Activated naive CD4-positive, alpha-beta T cell treated with anti-CD3 and anti-CD28 coated beads, Interleukin-2, amount 50 U/mL, for 24 hours (primary cell): ENCODE measurements around the gene ZNF581.

Source experiments
- H3K27ac Mint-ChIP-seq: one replicate; pipeline ENCODE4 v1.8.0; 2021; ENCODE audit warnings: mild to moderate bottlenecking, mixed read lengths
- H3K27me3 Mint-ChIP-seq: one replicate; pipeline ENCODE4 v1.8.0; 2021; ENCODE audit warnings: mixed read lengths
- H3K36me3 Mint-ChIP-seq: one replicate; pipeline ENCODE4 v1.8.0; 2021; ENCODE audit warnings: mixed read lengths
- H3K4me1 Mint-ChIP-seq: one replicate; pipeline ENCODE4 v1.8.0; 2021; ENCODE audit warnings: mixed read lengths
- H3K4me3 Mint-ChIP-seq: one replicate; pipeline ENCODE4 v1.8.0; 2021; ENCODE audit warnings: mild to moderate bottlenecking, mixed read lengths
- H3K9me3 Mint-ChIP-seq: one replicate; pipeline ENCODE4 v1.8.0; 2021; ENCODE audit warnings: mixed read lengths

The ZNF581 gene

GRCh38 chr19:55673889-55674288 is 30.4 kb downstream of the ZNF581 start:
- Mint-ChIP-seq H3K36me3 (peaks cover 9% of the 10 kb centered on the region), H3K27ac (peak overlapping the region; percentile 71), H3K4me3 (peak overlapping the region; percentile 6), H3K9me3 (no peaks in the 10 kb centered on the region), H3K27me3 (no peaks in the 10 kb centered on the region), H3K4me1 (peaks cover 62% of the 10 kb centered on the region)

GRCh38 chr19:55674459-55674840 is 31.0 kb downstream of the ZNF581 start:
- Mint-ChIP-seq H3K9me3 (no peaks in the 10 kb centered on the region), H3K27ac (peak overlapping the region; percentile 79), H3K4me1 (peaks cover 68% of the 10 kb centered on the region), H3K36me3 (peaks cover 10% of the 10 kb centered on the region), H3K27me3 (no peaks in the 10 kb centered on the region), H3K4me3 (peak overlapping the region; percentile 73)

- no peaks in the 10 kb centered on the region for H3K27me3 Mint-ChIP-seq
- peak within 1 kb of the TSS; percentile 98 for H3K27ac Mint-ChIP-seq
- peaks cover 74% of the 10 kb centered on the region for H3K4me1 Mint-ChIP-seq
- H3K9me3 Mint-ChIP-seq = no peaks in the 10 kb centered on the region
- H3K4me3 Mint-ChIP-seq = peak within 1 kb of the TSS; percentile 100
- peaks cover 12% of the 10 kb centered on the region for H3K36me3 Mint-ChIP-seq
Observed at GRCh38 chr19:55674841-55675660, 31.6 kb downstream of the ZNF581 start, which contains the start of gene EPN1. EPN1 (plus strand) TSS chr19:55675226; CDS start chr19:55678628, 3,402 bp downstream.

- Mint-ChIP-seq H3K4me1 (peaks cover 77% of the 10 kb centered on the region), H3K4me3 (peak overlapping the region; percentile 100), H3K27me3 (no peaks in the 10 kb centered on the region), H3K27ac (peak overlapping the region; percentile 98), H3K36me3 (peaks cover 12% of the 10 kb centered on the region), H3K9me3 (no peaks in the 10 kb centered on the region)
Observed at GRCh38 chr19:55675661-55676354, 32.4 kb downstream of the ZNF581 start.

GRCh38 chr19:55676383-55676782 is 32.9 kb downstream of the ZNF581 start:
- no peaks in the 10 kb centered on the region for H3K9me3 Mint-ChIP-seq
- H3K4me3 Mint-ChIP-seq = peak overlapping the region; percentile 100
- H3K4me1 Mint-ChIP-seq = peaks cover 71% of the 10 kb centered on the region
- no peaks in the 10 kb centered on the region for H3K27me3 Mint-ChIP-seq
- H3K27ac Mint-ChIP-seq = no peak overlapping the region
- H3K36me3 Mint-ChIP-seq = peaks cover 10% of the 10 kb centered on the region

- no peaks in the 10 kb centered on the region for H3K9me3 Mint-ChIP-seq
- H3K36me3 Mint-ChIP-seq = peaks cover 10% of the 10 kb centered on the region
- no peaks in the 10 kb centered on the region for H3K27me3 Mint-ChIP-seq
- no peak overlapping the region for H3K27ac Mint-ChIP-seq
- peak overlapping the region; percentile 100 for H3K4me3 Mint-ChIP-seq
- H3K4me1 Mint-ChIP-seq = peaks cover 69% of the 10 kb centered on the region
Observed at GRCh38 chr19:55676889-55677505, 33.5 kb downstream of the ZNF581 start.

GRCh38 chr19:55677572-55678028 is 34.2 kb downstream of the ZNF581 start:
- Mint-ChIP-seq H3K9me3 (no peaks in the 10 kb centered on the region), H3K36me3 (peaks cover 10% of the 10 kb centered on the region), H3K4me3 (peak overlapping the region; percentile 54), H3K4me1 (peaks cover 66% of the 10 kb centered on the region), H3K27me3 (no peaks in the 10 kb centered on the region), H3K27ac (peak overlapping the region; percentile 26)

GRCh38 chr19:55678121-55678671 is 34.7 kb downstream of the ZNF581 start:
- Mint-ChIP-seq H3K27ac (no peak overlapping the region), H3K27me3 (no peaks in the 10 kb centered on the region), H3K9me3 (no peaks in the 10 kb centered on the region), H3K4me3 (no peak overlapping the region), H3K4me1 (peaks cover 64% of the 10 kb centered on the region), H3K36me3 (peaks cover 10% of the 10 kb centered on the region)

- Mint-ChIP-seq H3K27me3 (no peaks in the 10 kb centered on the region), H3K4me3 (no peak overlapping the region), H3K4me1 (peaks cover 62% of the 10 kb centered on the region), H3K27ac (no peak overlapping the region), H3K9me3 (no peaks in the 10 kb centered on the region), H3K36me3 (peaks cover 6% of the 10 kb centered on the region)
Observed at GRCh38 chr19:55679343-55680257, 36.2 kb downstream of the ZNF581 start.

GRCh38 chr19:55680339-55681130 is 37.1 kb downstream of the ZNF581 start:
- no peaks in the 10 kb centered on the region for H3K9me3 Mint-ChIP-seq
- no peak overlapping the region for H3K4me3 Mint-ChIP-seq
- peaks cover 62% of the 10 kb centered on the region for H3K4me1 Mint-ChIP-seq
- H3K36me3 Mint-ChIP-seq = peaks cover 3% of the 10 kb centered on the region
- no peak overlapping the region for H3K27ac Mint-ChIP-seq
- H3K27me3 Mint-ChIP-seq = no peaks in the 10 kb centered on the region

- Mint-ChIP-seq H3K36me3 (peaks cover 3% of the 10 kb centered on the region), H3K4me1 (peaks cover 53% of the 10 kb centered on the region), H3K4me3 (no peak overlapping the region), H3K9me3 (no peaks in the 10 kb centered on the region), H3K27ac (no peak overlapping the region), H3K27me3 (no peaks in the 10 kb centered on the region)
Observed at GRCh38 chr19:55681131-55682092, 38.0 kb downstream of the ZNF581 start.

GRCh38 chr19:55683449-55684261 is 40.2 kb downstream of the ZNF581 start:
- Mint-ChIP-seq H3K4me1 (peaks cover 31% of the 10 kb centered on the region), H3K9me3 (no peaks in the 10 kb centered on the region), H3K4me3 (no peak overlapping the region), H3K27me3 (no peaks in the 10 kb centered on the region), H3K27ac (no peak overlapping the region), H3K36me3 (peaks cover 3% of the 10 kb centered on the region)
